Measurements from ENCODE around the gene CTNNA2. TPM values are rescaled to one million over a fixed set of nuclear protein-coding genes. Genes with fewer than 3 reads are reported as not detected.

The CTNNA2 gene
- total RNA-seq, 1 experiment from 2014 or later = 5.5 TPM

DNA sequence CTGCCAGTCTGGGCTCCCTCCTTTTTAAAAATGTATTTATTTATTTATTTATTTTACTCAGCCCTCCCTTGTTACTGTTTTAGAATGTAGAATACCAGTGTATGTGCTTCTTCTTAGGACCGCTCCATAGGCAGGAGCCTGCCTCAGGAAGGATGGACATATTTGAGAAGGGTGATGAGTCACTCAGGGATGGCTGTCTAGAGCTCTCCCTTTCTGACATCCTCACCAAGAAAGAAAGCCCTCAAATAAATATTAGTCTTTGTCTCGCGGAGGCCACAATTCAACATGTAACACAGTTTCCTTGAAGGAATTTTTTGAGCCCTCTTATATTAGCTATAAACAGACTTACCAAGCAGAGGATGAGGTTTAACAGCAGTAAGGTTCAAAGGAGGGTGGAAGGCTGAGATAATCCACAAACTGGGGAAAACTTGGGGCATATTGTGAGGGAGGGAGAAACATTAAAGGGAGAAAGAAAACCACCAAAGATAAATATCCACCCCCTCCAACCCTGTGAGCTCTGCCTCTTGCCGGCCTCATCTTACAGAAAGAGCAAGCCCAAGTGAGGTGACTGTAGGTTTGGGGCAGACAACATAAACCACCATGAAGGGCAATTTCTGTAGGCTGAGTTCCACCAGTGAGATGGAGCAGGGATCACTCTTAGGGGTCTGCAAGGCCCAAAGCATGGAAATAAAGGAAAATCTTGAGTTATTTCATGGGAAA, 628.3 kb downstream of the CTNNA2 start:
- H3K9ac ChIP-seq (ENCODE audit: extremely low read depth, insufficient read length, low read length) = no peak overlapping the region
- H4K20me1 ChIP-seq (ENCODE audit: control insufficient read depth, insufficient read depth, insufficient read length) = no peaks in the 10 kb centered on the region
- no peak overlapping the region for H2AK5ac ChIP-seq (ENCODE audit: insufficient read length, low read length)
- H2BK15ac ChIP-seq (ENCODE audit: low read depth, low read length) = no peak overlapping the region
- WGBS (ENCODE audit: extremely low coverage, insufficient read length, low lambda C conversion rate) = no CpG with 5 or more reads among the region's 4 CpGs
- no peak overlapping the region for H3K18ac ChIP-seq (ENCODE audit: insufficient read length, low read depth, low read length)
- no peak overlapping the region for H3K4me2 ChIP-seq (ENCODE audit: insufficient read depth, insufficient read length, low read length)
- no peaks in the 10 kb centered on the region for H3K27me3 ChIP-seq (ENCODE audit: insufficient read depth, low read length)
- no peak overlapping the region for H3K23ac ChIP-seq (ENCODE audit: insufficient read length, low read depth, low read length)
- Mint-ChIP-seq H3K27ac (peak overlapping the region in 2 of 3 experiments; percentile 11 to 40; a peak in 2 of 7 replicates), H3K27me3 (ENCODE audit: low read depth) (peaks cover 15% of the 10 kb centered on the region), H3K36me3 (ENCODE audit: insufficient read depth in 1 of 3, low read depth in 3 of 3) (no peaks in the 10 kb centered on the region), H3K4me1 (peaks cover 9 to 12% of the 10 kb centered on the region in 2 experiments), H3K4me3 (no peak overlapping the region), H3K9me3 (0 out of 5 replicates have a peak, but pooled peaks cover 2 to 3% of the 10 kb centered on the region in 2 experiments)
- H3K79me1 ChIP-seq (ENCODE audit: insufficient read depth, low read depth, low read length, poor library complexity, severe bottlenecking) = no peaks in the 10 kb centered on the region
- H3K23me2 ChIP-seq (ENCODE audit: insufficient read length, low read depth, low read length, poor library complexity, severe bottlenecking) = no peaks in the 10 kb centered on the region
- no peak overlapping the region for H4K8ac ChIP-seq (replicated peaks; ENCODE audit: insufficient read length, low read depth, low read length)
- H4K5ac ChIP-seq (ENCODE audit: insufficient read length, low read depth, low read length) = no peak overlapping the region
- DNase-seq = no peak
- H3T11ph ChIP-seq (ENCODE audit: low read length) = no peak overlapping the region
- no peaks in the 10 kb centered on the region for H3K79me2 ChIP-seq (ENCODE audit: insufficient read depth, low read length)
- H2BK120ac ChIP-seq (ENCODE audit: low read depth, low read length, poor library complexity, severe bottlenecking) = no peak overlapping the region
- no peak overlapping the region for H2BK20ac ChIP-seq (ENCODE audit: low read depth, low read length, poor library complexity, severe bottlenecking)
- H2AFZ ChIP-seq (ENCODE audit: low read length) = no peak overlapping the region
- no peak overlapping the region for H2BK12ac ChIP-seq (ENCODE audit: insufficient read length, low read depth, low read length)
- no peak overlapping the region for H4K91ac ChIP-seq (ENCODE audit: insufficient read length, low read depth, low read length)
- H3K14ac ChIP-seq (ENCODE audit: insufficient read depth, low read length) = no peak overlapping the region
- TF ChIP-seq, protein P1, sequence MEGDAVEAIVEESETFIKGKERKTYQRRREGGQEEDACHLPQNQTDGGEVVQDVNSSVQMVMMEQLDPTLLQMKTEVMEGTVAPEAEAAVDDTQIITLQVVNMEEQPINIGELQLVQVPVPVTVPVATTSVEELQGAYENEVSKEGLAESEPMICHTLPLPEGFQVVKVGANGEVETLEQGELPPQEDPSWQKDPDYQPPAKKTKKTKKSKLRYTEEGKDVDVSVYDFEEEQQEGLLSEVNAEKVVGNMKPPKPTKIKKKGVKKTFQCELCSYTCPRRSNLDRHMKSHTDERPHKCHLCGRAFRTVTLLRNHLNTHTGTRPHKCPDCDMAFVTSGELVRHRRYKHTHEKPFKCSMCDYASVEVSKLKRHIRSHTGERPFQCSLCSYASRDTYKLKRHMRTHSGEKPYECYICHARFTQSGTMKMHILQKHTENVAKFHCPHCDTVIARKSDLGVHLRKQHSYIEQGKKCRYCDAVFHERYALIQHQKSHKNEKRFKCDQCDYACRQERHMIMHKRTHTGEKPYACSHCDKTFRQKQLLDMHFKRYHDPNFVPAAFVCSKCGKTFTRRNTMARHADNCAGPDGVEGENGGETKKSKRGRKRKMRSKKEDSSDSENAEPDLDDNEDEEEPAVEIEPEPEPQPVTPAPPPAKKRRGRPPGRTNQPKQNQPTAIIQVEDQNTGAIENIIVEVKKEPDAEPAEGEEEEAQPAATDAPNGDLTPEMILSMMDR (conservative IDR thresholded peaks at IDR 0.05) = no peak
- H3K27ac ChIP-seq (ENCODE audit: insufficient read length, low read depth, low read length) = no peak overlapping the region
- no peaks in the 10 kb centered on the region for H3K9me3 ChIP-seq (ENCODE audit: control insufficient read depth, low read depth, low read length)
- H3K4me1 ChIP-seq (ENCODE audit: insufficient read depth, low read length) = peaks cover 4% of the 10 kb centered on the region; the same call in 1 of the 2 replicates
- no peak overlapping the region for H2BK5ac ChIP-seq (ENCODE audit: insufficient read length, low read length)
- H3K4ac ChIP-seq (ENCODE audit: low read depth, low read length) = no peak overlapping the region
- no peak overlapping the region for H3K56ac ChIP-seq (ENCODE audit: insufficient read length, low read depth, low read length)

Data from H9 (cell line).